Ovary (tissue), 9 donors: ENCODE data around the gene AKAP6. TPM values are rescaled to one million over a fixed set of nuclear protein-coding genes. Genes with fewer than 3 reads are reported as not detected.

ENCODE experiments used
- DNase-seq, 5 donors: peaks; one replicate each; pipeline ENCODE4 v3.0.0-alpha.2; 2019 to 2020
- H3K27ac ChIP-seq, 2 donors: fragments of 200-600 bp; one replicate each; pipeline versions ENCODE4 v1.5.1 to v1.8.0; 2019 to 2022
- H3K27me3 ChIP-seq: fragments of 200-600 bp; one replicate; pipeline ENCODE4 v1.8.0; 2022
- H3K36me3 ChIP-seq: fragments of 200-600 bp; sonication (generic); one replicate; pipeline ENCODE4 v1.5.1; 2019
- H3K4me1 ChIP-seq: one replicate; pipeline ENCODE4 v1.8.1; 2013; ENCODE audit warnings: mild to moderate bottlenecking, moderate library complexity; ENCODE audit not compliant: insufficient read depth
- H3K4me3 ChIP-seq: fragments of 200-600 bp; sonication (generic); one replicate; pipeline ENCODE4 v1.5.1; 2017
- H3K9me3 ChIP-seq, 2 donors: fragments of 200-600 bp in 1 of 2; sonication (generic) in 1 of 2; one replicate each; pipeline versions ENCODE4 v1.5.1 to v1.8.1; 2013 to 2019; ENCODE audit warnings: mild to moderate bottlenecking in 1 of 2, moderate library complexity in 1 of 2
- CTCF ChIP-seq, 3 donors: fragments of 450-650 bp in 2 of 3; fragments of 200-600 bp in 1 of 3; IDR thresholded peaks; one replicate each; pipeline versions ENCODE4 v1.5.1 to v1.8.0; 2016 to 2022; ENCODE audit warnings: antibody characterized with exemption in 3 of 3, mild to moderate bottlenecking in 1 of 3
- EP300 ChIP-seq: sonication (generic); formaldehyde crosslinking; IDR thresholded peaks from one replicate; pipeline ENCODE4 v1.6.1; 2017; ENCODE audit warnings: antibody characterized with exemption
- POLR2A ChIP-seq: fragments of 450-650 bp; IDR thresholded peaks from one replicate; pipeline ENCODE4 v1.6.1; 2017; ENCODE audit warnings: antibody characterized with exemption, mild to moderate bottlenecking, moderate library complexity
- WGBS, 3 donors: extraction: QIAGEN DNeasy Blood & Tissue Kit in 1 of 3; methylation state at CpG; one replicate each; pipeline versions ENCODE4 v1.1.5 to v1.1.7; 2013 to 2017; 5-methylcytosine and 5-hydroxymethylcytosine counted together
- intact Hi-C, 4 donors: fragments of 100-400 bp; cut with DNase I; formaldehyde crosslinking; loops; one replicate each; pipeline versions ENCODE4 v1.11.0 to v1.15.1; 2022 to 2023
- polyA plus RNA-seq, 2 donors: library from polyadenylated mRNA; stranded (reverse); fragments of 200-250 nt in 1 of 2; fragments of 350-450 nt in 1 of 2; fragmentation: Illumina TruSeq in 1 of 2; extraction: RNeasy Lipid Tissue Mini Kit (QIAGEN cat#74804) in 1 of 2; gene quantifications; one replicate each; pipeline ENCODE4 v1.2.3, GENCODE V29; 2013 to 2014
- total RNA-seq, 7 donors: library from RNA; depleted of rRNA in 2 of 7; stranded (reverse); fragments of >200 nt in 2 of 7; fragmentation: NEBNext Ultra II Directional in 3 of 7; extraction: Animal tissue kit (Norgen Biotek cat#: 25700) in 3 of 7; gene quantifications; one replicate each; pipeline versions ENCODE4 v1.1.0 to v1.2.4, GENCODE V29; 2016 to 2023
- donor health status: DM: no; HTN: no; CAD: no; lungs with moderate emphysema.
- donor health status: DM: no; HTN: no; CAD: no.
- donor health status: Bipolar disorder and iron deficiency.
- donor health status: DM: yes; HTN: yes; CAD: no.
- donor health status: DM: no; HTN: no; CAD: no.
- donor health status: DM: yes; HTN: yes; CAD: no.

AKAP6 gene
- total and polyA plus RNA-seq, 9 donors, result 2.3 to 13.1 (median 6.9) TPM

- Histone ChIP-seq H3K27ac (no peak overlapping the region), H3K4me1 (no peaks in the 10 kb centered on the region), H3K36me3 (no peaks in the 10 kb centered on the region), H3K9me3 (no peaks in the 10 kb centered on the region), H3K27me3 (no peaks in the 10 kb centered on the region), H3K4me3 (no peak overlapping the region)
- DNase-seq, result no peak
- intact Hi-C loops, result no loop called here
- WGBS, 3 donors, result 90 to 91% (median 90%) methylated on average over 5 of the region's 5 CpGs
- TF ChIP-seq POLR2A (no peak), CTCF (IDR thresholded peaks at IDR 0.05) (no peak), EP300 (no peak)
Measured at GRCh38 chr14:32313844-32314376, 15.2 kb upstream of the AKAP6 start.

GRCh38 chr14:32318087-32318795 lies 10.9 kb upstream of the AKAP6 start:
- no peaks in the 10 kb centered on the region for H3K36me3 ChIP-seq
- no peak overlapping the region for H3K27ac ChIP-seq
- no peak overlapping the region for H3K4me3 ChIP-seq
- no peak for DNase-seq
- TF ChIP-seq EP300 (no peak), CTCF (IDR thresholded peaks at IDR 0.05) (no peak), POLR2A (no peak)
- WGBS, 3 donors, result 84 to 91% (median 86%) methylated on average over 7 of the region's 7 CpGs
- intact Hi-C loops, result no loop called here
- no peaks in the 10 kb centered on the region for H3K27me3 ChIP-seq
- no peaks in the 10 kb centered on the region for H3K4me1 ChIP-seq
- no peaks in the 10 kb centered on the region for H3K9me3 ChIP-seq

GRCh38 chr14:32319368-32320049 lies 9.6 kb upstream of the AKAP6 start:
- no peak overlapping the region for H3K4me3 ChIP-seq
- no peaks in the 10 kb centered on the region for H3K4me1 ChIP-seq
- intact Hi-C loops, result no loop called here
- DNase-seq, result no peak
- H3K36me3 ChIP-seq, result no peaks in the 10 kb centered on the region
- TF ChIP-seq POLR2A (no peak), CTCF (IDR thresholded peaks at IDR 0.05) (no peak), EP300 (no peak)
- H3K9me3 ChIP-seq, result no peaks in the 10 kb centered on the region
- H3K27me3 ChIP-seq, result no peaks in the 10 kb centered on the region
- H3K27ac ChIP-seq, result no peak overlapping the region

GRCh38 chr14:32324601-32325000 lies 4.5 kb upstream of the AKAP6 start:
- intact Hi-C loops, result no loop called here
- H3K4me1 ChIP-seq, result peaks cover 2% of the 10 kb centered on the region
- H3K9me3 ChIP-seq, result no peaks in the 10 kb centered on the region
- no peak for DNase-seq
- TF ChIP-seq POLR2A, result no peak
- TF ChIP-seq EP300, result no peak
- TF ChIP-seq CTCF (IDR thresholded peaks at IDR 0.05), result no peak
- 77 to 91% (median 90%) methylated on average over 1 of the region's 1 CpG for WGBS, 3 donors
- no peak overlapping the region for H3K27ac ChIP-seq
- H3K4me3 ChIP-seq, result no peak overlapping the region
- no peaks in the 10 kb centered on the region for H3K36me3 ChIP-seq
- no peaks in the 10 kb centered on the region for H3K27me3 ChIP-seq
